SHP77 treated with DMSO at 0.1 percent for 48 hours (cell line): ENCODE measurements around the gene ZNF789.
"Not testable (repeated sequence)": the region's sequence is repeated elsewhere in the genome, so short reads cannot be mapped to it uniquely, and the experiment has no call there.

Source experiments
- DNase-seq: peaks from one replicate; lab custom pipeline; 2025; lab: John Stamatoyannopoulos, UW

Gene ZNF789

DNA sequence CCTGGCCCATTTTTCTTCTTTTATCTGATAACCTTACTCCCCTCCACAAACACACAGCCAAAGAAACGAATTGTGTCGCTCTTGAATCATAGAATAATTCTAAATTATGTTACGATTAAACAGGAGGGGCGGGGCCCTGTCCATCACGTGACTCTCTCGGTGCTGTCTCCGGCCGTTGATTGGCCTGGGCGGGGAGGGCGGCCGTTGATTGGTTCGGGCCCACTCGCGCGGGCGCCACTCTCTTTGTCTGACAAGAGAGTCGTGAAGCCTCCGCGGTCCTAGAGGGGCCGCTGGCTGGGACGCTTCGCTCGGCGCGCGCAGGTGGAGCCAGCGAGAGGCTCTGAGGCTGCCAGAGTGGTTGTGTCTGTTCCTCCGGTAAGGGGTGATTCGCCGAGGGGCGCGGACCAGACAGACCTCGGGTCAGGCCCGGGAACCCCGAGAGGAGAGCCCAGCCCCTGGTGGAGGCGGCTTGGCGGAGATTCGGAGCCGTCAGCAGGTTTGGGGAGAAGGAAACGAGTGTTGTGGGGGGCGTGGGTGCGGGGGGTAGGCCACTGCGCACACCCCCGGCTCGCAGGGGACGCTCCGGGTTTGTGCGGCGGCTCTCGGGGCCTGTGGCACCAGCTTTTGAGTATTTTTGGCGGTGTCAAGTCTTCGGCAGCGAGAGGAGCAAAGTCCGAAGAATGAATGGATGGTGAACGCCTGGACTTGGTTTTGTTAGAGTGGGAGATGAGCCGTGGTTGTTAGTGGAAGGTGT, at the start of gene ZNF789:
Gene ZNF789 (plus strand): TSS at position 330 of the 754 bp plus-strand sequence. CDS start 3,567 bp downstream, outside the sequence.
- DNase-seq = peak; percentile 85

DNA sequence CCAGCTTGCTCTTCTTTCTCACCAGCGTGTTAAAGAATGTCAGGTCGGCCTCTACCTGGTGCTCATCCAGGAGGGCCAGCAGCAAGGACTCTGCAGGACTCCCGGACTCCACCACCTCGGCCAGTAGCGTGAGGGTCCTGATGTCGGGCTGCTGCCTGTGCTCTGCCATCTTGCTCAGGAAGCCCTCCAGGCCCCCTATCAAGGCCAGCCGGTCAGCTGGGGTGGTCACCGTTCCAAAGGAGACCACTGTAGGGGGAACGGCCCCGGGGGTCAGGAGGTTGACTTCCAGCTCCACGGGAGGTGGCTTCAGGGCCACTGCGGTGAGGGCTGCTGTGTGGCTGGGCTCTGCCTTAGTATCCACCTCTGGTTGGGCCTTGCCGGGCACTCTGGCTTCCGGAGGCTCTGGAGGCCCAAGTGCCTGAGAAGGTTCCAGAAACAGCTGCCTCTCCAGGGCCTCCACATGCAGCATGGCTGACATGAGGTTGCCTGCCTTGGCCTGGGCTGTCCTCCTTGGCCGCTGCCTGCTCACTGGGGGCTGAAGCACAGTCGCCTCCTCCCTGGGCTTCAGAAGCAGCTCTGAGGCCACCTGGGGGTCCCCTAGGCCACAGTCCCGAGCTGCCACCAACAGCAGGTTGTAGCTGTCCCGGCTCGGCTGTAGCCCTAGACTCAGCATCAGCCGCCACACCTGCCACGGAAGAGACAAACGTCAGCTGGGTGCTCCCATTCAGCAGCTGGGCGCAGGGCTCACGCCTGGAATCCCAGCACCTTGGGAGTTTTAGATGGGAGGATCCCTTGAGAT, 47.6 kb upstream of the ZNF789 start:
- no peak for DNase-seq

DNA sequence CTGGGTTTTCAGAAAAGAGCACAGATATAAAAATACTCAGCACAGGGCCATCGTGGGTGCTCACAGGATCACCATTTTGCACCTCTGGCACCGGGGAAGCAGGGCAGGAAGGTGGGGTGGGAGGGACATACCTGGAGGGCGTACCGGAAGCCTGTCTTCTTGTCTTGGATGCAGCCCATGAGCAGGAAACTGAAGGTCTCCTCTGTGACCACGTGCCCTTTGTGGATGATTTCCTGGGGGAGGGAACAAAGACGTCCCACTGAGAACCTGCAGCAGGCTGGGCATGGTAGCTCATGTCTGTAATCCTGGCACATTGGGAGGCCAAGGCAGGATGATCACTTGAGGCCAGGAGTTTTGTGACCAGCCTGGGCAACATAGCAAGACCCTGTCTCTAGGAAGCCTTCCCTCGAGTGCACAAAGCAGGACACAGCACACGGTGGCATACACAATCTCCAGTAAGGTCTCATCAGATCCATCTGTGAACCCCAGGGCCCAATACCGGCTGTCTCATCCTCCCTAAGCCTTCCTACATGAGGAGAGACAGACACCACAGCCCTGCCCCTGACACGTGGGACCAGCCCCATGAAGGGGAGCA, 43.6 kb upstream of the ZNF789 start:
- no peak for DNase-seq

DNA sequence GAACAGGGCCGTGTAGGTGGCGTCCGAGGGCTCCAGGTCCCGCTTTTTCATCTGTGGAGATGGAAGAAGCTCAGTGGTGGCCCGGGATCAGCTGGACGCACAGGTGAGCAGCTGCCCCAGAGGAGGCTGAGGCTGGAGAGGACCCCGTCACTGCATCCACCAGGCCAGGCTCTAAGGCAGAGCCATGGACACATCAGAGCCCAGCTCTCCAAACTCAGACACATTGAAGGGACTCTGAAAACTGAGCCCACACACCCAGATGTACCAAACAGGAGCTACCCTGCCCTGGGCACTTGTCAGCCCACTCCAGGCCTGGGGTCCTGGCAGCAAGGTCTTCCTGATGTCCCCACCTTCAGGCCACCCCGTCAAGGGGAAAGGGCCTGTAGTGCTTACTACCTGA, 42.9 kb upstream of the ZNF789 start:
- no peak for DNase-seq

DNA sequence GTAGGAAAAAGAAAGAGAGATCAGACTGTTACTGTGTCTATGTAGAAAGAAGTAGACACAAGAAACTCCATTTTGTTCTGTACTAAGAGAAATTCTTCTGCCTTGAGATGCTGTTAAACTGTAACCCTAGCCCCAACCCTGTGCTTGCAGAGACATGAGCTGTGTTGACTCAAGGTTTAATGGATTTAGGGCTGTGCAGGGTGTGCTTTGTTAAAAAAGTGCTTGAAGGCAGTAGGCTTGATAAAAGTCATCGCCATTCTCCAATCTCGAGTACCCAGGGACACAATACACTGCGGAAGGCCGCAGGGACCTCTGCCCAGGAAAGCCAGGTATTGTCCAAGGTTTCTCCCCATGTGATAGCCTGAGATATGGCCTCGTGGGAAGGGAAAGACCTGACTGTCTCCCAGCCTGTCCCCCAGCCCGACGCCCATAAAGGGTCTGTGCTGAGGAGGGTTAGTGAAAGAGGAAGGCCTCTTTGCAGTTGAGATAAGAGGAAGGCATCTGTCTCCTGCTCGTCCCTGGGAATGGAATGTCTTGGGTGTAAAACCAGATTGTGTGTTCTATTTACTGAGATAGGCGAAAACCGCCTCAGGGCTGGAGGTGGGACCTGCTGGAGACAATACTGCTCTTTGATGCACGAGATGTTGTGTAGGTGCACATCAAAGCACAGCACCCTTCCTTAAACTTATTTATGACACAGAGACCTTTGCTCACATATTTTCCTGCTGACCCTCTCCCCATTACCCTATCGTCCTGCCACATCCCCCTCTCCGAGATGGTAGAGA, 40.7 kb upstream of the ZNF789 start:
- DNase-seq = not testable (repeated sequence)

DNA sequence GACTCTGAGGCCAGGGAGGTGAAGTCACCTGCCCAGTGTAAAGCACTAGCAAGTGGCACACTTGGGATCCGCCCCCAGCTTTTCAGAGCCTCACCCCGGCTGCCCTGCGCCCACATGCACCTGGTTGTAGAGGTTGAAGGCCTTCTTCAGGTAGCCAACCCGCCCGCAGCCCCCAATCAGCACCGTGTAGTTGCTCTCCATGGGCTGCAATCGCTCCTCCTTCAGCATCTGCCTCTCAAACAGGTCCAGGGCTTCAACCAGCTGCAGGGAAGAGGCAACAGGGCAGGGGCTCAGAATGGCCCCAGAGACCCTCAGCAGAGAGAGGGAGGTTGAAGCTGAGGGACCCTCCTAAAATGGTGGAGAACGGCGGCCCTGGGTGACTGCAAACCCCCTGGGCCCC, 39.5 kb upstream of the ZNF789 start:
- no peak for DNase-seq

DNA sequence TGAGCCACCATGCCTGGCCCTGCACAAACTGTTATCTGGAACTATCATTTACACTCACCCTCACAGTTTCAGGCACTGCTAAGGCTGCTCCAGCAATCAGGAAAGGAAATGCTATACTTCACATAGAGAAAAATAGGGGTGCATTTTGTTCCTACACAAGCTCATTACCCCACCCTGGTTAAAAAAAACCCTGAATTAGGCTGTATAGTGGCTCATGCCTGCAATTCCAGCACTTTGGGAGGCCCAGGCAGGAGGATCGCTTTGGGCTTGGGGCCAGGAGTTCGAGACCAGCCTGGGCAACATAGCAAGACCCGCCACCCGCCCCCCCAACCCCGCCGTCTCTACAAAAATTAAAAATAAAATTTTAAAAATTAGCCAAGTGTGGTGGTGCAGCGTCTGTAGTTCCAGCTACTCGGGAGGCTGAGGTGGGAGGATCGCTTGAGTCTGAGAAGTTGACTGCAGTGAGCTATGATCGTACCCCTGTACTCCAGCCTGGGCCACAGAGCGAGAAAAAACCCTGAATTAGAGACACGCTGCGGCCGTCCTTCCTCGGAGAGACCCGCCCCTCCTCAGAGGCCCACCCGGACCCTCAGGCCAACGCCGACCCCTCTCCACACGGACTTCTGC, 34.6 kb upstream of the ZNF789 start:
- DNase-seq = no peak

DNA sequence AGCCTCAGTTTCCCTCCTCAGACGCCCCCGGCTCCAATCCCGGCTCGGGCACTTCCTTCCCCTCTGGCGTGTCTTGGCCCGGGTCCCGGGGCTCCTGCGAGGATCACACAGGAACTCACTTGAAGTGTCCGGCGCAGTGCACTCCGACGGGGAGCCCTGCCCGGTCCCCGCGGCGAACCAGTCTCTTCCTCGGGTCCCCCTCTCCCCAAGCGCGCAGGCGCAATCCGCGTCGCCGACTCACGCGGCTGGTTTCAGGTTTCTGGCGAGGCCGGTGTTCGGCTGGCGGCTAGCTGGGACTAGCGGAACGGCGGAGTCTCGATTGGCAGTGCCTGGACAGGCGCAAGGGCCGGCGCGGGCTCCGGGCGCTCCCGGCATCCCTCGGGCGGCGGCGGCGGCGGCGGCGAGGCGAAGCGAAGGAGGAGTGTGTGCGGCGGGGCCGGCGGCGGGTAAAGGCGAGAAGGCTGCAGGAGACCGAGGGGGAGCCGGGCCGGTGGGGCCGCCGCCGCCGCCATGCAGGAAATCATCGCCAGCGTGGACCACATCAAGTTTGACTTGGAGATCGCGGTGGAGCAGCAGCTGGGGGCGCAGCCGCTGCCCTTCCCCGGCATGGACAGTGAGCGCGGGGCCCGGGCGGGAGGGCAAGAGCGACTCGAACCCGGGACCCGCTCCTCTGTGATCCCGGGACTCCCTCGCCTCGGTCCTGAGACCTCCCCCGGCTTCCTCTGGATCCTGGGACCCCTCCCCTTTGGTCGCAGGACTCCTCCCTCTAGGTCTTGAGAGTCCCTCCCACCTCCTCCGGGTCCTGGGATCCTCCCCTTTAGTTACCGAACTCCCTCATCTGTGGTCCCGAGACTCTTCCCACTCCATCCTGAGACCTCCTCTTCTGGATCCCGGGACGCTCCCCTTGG, 33.9 kb upstream of the ZNF789 start, which contains the start of the genes CPSF4 and PTCD1:
Gene CPSF4 (plus strand): TSS at position 371 of the 908 bp plus-strand sequence. CDS start 140 bp downstream, at position 511.
Gene PTCD1 (minus strand): TSS at position 226 of the 908 bp plus-strand sequence. CDS start 3,556 bp downstream, outside the sequence.
- DNase-seq = peak; percentile 77

DNA sequence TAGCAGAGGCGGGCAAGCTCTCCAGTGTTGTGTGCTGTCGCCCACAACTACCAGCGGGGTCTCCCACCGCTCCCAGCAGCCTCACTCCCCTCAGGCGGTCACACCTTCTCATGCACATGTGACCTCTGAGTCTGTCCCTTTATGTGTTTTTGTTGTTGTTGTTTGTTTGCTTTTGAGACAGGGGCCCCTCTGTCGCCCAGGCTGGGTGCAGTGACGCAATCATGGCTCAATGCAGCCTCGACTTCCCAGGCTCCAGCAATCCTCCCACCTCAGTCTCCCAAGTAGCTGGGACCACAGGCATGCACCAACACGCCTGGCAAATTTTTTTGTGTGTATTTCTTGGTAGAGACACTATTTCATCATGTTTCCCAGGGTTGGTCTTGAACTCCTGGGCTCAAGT, 32.5 kb upstream of the ZNF789 start:
- no peak for DNase-seq

DNA sequence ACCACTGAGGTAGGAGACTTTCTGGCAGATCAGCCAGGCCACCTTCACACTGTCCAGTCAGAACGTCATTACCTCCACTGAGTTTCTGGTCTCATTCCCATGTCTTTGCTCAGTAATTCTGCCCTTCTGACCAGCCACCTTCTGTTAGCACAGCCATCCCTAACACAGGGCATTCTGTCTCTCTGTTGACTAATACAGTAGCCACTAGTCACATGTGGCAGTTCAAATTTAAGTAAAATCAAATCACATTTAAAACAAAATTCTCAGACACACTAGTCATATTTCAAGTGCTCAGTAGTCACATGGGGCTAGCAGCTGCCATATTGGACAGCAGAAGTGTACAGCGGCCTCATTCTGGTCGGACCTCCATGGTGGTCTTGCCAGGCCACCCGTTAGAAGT, 26.6 kb upstream of the ZNF789 start:
- DNase-seq = no peak

DNA sequence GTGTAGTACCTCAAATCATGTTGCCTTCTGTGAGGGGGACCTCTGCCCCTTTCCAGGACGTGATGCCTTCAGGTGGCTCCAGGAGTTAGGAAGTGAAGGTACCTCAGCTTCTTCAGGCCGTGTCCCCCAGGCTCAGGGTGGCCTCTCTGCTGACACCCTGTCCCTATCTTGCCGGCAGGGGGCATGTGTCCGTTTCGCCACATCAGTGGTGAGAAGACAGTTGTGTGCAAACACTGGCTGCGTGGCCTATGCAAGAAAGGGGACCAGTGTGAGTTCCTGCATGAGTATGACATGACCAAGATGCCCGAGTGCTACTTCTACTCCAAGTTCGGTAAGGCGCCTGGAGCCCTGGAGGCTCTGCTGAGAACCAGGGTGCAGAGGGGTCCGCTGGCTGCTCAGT, 24.7 kb upstream of the ZNF789 start:
- no peak for DNase-seq

DNA sequence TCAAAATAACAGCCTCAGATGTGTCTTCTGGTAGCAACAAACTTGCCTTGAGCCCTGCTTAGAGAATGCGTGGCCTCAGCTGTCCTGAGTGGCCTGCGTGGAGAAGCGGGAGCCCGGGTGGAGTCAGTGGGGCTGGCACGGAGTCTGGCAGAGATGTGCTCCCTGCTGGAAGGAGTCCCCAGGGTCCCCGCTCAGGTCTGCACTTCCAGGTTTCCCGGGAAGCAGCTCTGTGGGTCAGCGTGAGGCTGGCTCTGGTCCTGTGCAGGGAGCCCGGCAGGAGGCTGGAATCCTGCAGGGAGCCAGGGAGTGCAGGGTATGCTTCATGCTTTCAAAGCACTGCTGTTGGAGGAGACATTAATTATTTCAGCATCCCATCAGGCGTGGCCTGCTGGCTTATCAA, 23.8 kb upstream of the ZNF789 start:
- DNase-seq = no peak

DNA sequence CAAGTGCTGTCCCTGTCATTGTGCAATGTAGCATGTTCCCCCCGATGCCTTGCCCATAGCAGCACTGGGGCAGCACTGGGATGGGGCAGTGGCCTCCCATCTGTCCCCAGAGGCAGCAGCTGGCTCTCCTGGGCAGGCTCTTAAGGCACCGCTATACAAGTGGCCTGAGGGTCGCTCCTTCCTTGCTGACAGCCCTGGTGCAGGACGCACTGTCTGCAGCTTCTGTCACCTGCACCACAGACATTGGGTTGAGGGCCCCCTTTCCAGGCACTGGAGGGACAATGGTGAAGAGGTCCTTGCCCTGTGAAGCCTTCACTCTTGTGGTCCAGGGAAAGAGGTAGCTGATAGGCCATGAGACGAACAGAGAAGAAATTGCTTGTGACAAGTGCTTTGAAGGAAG, 23.4 kb upstream of the ZNF789 start:
- DNase-seq = no peak

DNA sequence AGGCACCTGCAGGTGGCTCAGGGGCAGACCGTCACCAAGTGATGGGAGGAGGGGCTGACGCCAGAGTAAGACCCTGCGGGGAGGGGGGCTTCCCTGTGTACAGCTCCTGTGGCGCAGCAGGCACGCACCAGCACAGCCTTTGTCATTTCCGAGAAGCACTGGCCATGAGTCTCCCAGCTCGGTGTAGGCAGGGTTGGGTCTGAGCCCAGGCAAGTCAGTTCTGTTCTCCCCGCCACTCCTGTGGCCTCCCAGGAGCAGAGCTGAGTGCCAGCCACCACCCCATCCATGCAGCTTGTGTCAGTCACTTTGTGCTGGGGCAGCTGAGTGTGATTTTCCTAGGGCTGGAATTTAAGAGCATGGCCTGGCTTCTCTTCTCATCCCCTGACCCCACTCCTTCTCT, 20.8 kb upstream of the ZNF789 start:
- no peak for DNase-seq

DNA sequence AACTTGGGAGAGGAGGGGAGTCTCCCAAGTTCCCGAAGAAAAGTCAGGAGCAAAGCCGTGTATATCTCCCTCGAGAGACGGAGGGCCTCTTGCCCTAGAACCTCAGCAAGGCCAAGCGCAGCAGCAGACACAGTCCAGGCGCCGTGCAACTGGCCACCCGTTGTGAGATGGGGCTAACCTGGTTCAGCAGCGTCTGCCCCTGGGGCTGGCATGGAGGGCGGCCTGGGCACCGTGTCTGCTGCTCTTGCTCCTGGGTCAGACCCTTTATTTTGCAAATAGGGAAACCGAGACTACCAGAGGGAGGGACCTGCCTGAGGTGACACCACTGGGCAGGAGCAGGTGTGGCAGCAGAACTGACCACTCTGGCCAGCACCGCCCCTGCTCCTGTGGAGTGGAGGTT, 20.1 kb upstream of the ZNF789 start:
- DNase-seq = no peak

DNA sequence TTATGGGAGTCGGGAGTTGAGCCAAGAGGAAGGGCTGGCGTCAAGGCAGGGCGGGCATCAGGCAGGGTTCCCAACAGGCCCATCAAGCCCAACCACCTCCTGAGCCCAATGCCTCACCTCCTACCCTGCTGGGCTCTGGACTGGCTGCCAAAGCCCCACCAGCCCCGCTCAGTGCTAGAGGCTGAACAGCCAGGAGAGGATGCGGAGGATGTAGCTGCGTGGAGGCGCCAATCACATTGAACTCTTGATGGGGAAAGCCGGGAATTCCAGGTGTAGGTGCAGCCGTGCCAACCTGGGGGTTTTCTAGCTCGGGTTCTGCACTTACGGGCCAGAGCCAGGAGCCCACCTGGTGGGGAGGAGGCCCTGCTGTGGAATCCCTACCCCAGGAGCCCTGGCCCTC, 19.6 kb upstream of the ZNF789 start:
- no peak for DNase-seq

DNA sequence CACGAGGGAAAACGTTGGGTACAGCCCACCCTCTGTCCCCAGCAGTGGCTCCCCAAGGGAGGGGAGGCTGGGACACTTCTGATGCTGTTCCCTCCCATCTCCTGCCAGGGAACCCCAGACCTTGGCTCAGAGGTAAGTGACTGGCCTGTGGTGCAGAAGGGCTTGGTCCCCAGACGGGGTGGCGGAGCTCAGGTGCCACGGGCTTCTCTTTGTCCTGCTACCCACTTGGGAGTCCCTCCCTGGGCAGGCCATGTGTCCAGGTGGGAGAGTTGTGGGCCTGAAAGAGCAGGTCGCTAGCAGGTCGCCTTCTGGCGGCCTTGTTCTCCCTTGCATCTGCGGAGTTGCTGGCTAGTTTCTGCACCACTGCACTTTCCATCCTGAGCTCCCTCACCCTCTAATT, 16.8 kb upstream of the ZNF789 start:
- no peak for DNase-seq

DNA sequence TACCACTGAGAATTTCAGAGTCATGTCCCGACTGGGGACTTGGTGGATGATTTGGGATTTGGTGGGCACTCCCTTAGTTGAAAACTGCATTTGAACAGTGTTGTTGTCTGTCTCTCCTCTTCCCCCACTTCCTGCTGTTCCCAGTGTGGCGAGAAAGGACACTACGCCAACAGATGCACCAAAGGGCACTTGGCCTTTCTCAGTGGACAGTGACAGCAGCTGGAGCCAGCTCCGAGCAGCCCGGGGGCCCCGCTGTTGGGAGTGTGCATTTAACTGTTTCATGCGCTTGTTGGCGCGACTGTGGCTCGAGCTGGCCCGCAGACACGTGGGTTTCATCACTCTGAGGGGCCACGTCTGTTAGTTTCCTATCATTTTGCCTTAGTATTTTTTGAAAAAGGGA, 16.4 kb upstream of the ZNF789 start:
- no peak for DNase-seq

DNA sequence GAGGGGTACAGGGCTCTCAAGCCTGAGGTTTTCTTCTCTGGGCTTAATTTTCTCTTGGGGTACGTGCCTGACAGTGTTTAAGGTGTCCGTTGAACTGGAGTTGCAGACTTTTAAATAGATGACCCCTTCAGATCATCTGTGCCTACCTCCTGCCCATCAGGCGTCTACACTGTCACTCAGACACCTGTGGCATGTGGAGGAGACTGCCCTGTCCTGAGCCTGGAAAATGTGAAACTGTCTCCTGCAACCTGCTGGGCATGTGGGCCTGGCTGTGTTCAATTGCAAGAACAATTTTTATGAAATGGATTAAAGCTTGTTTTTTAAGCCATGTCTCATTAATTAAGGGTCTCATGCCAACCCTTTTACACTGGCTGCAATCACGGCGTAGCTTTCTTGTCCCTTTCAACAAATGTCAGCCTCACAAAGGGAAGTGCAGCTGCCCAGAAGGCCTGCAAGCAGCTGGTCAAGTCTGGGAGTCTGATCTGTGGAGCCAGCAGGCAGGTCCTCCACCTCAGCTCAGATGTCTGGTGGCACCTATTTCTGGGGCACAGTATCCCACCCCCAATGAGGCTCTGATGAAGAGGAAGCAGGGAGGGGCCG, 15.5 kb upstream of the ZNF789 start:
- DNase-seq = no peak
